Measurements from ENCODE around the gene HOXB1. TPM values are rescaled to one million over a fixed set of nuclear protein-coding genes. Genes with fewer than 3 reads are reported as not detected.

HOXB1 gene
- total RNA-seq = not detected
- polyA plus RNA-seq = under 1 TPM in 1 of 2 donors, not detected in 1; 0.63 TPM
- long read RNA-seq, donor 1 = 0 reads
- long read RNA-seq, donor 2 = 0 reads

DNA sequence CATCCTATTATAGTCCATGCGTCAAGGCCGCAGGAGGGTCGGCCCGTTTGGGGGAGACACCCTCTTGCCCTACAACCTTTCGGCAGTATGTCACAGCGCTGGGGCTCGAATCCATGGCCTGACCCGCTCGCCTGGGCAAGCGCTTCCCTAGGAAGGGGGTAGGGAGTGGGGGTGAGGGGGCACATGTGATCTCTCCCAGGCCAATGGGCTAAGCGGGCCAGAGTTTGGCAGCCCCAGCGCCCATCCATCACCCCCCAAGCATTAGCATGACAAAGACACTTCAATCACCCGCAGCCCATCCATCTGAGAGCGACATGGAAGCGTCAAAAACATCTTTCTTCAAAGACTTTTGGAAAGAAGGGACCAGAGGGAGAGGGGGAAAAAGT lies at the start of gene HOXB1:
Gene HOXB1, minus strand, starts transcription at position 125 of the 386 bp plus-strand sequence. Its CDS starts 107 bp downstream, at position 18.
- no peak within 1 kb of the TSS for H3K4me3 ChIP-seq (ENCODE audit: low read length in 2 of 2)
- ATAC-seq (ENCODE audit: low FRiP score) = no peak
- WGBS, 2 donors = 83 to 89% methylated on average over 15 of the region's 15 CpGs
- intact Hi-C loops (cut with DNase I) = no loop called here
- no peaks in the 10 kb centered on the region for H3K36me3 ChIP-seq (ENCODE audit: control insufficient read depth in 1 of 2, insufficient read depth in 2 of 2, low read length in 1 of 2)
- no peak for DNase-seq
- H3K4me1 ChIP-seq (ENCODE audit: control insufficient read depth in 1 of 2, insufficient read depth in 2 of 2, low read length in 2 of 2) = no peaks in the 10 kb centered on the region
- no peaks in the 10 kb centered on the region for H3K9me3 ChIP-seq (ENCODE audit: control insufficient read depth, low read length)
- no peak within 1 kb of the TSS for H3K27ac ChIP-seq (ENCODE audit: low read depth in 1 of 2, low read length in 2 of 2)
- no peaks in the 10 kb centered on the region for H3K27me3 ChIP-seq (ENCODE audit: control insufficient read depth in 1 of 2, insufficient read depth in 2 of 2, low read length in 1 of 2)

DNA sequence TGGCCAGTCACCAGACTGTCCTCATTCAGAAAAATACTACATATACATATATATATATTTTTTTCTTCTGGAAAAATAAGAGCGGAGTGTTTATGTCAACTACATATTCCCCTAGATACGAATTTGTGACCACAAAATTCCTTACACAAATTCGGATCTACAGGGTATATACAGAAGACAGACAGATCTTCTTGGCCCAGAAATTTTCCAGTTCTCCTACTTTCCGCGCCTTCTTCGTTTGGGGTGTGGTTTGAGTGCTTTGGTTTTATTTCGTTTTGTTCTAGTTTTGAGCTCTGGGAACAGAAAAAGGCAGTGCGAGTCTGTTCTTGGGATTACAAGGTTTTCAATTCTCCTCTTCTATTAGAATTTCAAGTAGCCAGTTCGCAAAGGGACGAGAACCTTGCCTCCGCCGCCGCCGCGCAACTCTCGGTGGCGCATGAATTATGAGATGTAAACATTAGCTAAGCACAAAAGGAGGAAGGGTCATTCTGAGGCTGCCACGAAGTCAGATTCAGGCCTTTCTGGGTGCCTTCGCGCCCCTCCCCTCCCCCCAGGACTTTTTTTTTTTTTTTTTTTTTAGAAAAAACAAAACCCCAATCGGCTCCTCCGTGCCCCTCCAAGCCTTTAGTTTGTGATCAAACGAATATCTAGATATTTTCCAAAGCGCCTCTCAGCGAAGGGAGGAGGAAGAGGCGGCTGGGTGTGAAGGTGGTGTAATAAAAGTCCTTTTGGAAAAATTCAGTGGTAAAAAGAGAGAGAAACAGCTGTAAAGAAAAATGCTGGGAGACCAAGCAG lies 49.1 kb upstream of the HOXB1 start:
- Histone ChIP-seq H3K27ac (ENCODE audit: low read depth in 1 of 2, low read length in 2 of 2) (no peak overlapping the region), H3K36me3 (ENCODE audit: control insufficient read depth in 1 of 2, insufficient read depth in 2 of 2, low read length in 1 of 2) (no peaks in the 10 kb centered on the region), H3K4me1 (ENCODE audit: control insufficient read depth in 1 of 2, insufficient read depth in 2 of 2, low read length in 2 of 2) (no peaks in the 10 kb centered on the region), H3K9me3 (ENCODE audit: control insufficient read depth, low read length) (no peaks in the 10 kb centered on the region), H3K27me3 (ENCODE audit: control insufficient read depth in 1 of 2, insufficient read depth in 2 of 2, low read length in 1 of 2) (no peaks in the 10 kb centered on the region), H3K4me3 (ENCODE audit: low read length in 2 of 2) (no peak overlapping the region)
- ATAC-seq (ENCODE audit: low FRiP score) = no peak
- WGBS, 2 donors = 75 to 77% methylated on average over 26 of the region's 26 CpGs
- DNase-seq = no peak
- intact Hi-C loops (cut with DNase I) = no loop called here

DNA sequence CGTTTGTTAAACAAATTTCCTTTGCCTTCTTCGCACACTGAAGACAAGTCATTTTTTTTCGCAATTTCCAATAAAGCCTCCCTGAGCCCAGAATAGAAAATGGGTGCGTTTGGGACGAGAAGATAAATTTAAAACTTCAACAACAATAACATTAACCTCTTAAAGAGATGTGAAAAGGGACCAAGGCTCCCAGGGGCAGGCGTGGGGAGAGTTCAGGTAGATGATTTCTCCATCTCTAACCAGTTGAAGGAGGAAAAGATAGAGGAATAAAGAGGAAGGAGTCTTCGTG lies 48.6 kb upstream of the HOXB1 start:
- intact Hi-C loops (cut with DNase I) = no loop called here
- Histone ChIP-seq H3K36me3 (ENCODE audit: control insufficient read depth in 1 of 2, insufficient read depth in 2 of 2, low read length in 1 of 2) (no peaks in the 10 kb centered on the region), H3K4me1 (ENCODE audit: control insufficient read depth in 1 of 2, insufficient read depth in 2 of 2, low read length in 2 of 2) (peaks cover 0 to 5% of the 10 kb centered on the region in 2 donors), H3K9me3 (ENCODE audit: control insufficient read depth, low read length) (no peaks in the 10 kb centered on the region), H3K27ac (ENCODE audit: low read depth in 1 of 2, low read length in 2 of 2) (no peak overlapping the region), H3K4me3 (ENCODE audit: low read length in 2 of 2) (no peak overlapping the region), H3K27me3 (ENCODE audit: control insufficient read depth in 1 of 2, insufficient read depth in 2 of 2, low read length in 1 of 2) (no peaks in the 10 kb centered on the region)
- ATAC-seq (ENCODE audit: low FRiP score) = no peak
- no peak for DNase-seq
- whole genome bisulfite sequencing, 2 donors = 70 to 80% methylated on average over 7 of the region's 7 CpGs

DNA sequence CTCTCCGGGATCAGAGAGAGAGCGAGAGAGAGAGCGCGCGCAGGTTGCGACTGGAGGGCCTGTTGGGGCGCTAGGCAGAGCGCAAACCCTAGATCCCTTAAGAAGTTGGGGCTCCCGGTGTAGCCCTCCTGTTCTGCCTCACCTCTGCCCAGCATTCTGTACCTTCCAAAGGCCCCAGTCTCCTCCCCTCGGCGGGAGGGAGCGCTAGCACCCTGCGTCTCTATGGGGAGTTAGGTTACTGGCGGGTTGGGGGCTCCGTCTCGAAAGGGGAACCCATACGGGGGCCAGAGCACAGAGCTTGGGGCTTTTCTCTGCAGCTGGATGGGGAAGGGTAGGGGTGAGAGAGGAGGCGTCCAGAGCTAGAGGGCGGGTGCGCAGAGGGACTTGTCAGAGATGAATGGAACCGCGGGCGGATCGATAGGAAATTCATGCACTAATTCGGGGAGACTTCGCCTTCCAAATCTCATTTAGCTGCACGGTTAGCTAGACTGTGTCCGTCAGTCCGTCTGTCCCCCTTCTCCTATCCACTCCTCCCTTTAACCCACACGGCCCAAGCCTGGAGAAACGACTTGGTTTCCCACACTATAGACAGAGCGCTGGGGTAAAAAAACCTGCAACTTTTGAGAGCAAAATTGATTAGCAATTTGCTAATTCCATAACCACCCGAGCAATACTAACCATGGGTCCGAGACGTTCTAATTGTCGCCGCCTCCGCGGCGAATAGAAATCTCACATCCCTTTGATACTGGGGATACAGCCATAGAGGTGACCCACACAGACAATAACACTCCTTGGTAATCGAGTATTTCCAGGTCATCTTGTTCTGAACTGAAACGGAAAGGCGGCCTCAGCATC lies 48.0 kb upstream of the HOXB1 start:
- no peaks in the 10 kb centered on the region for H3K27me3 ChIP-seq (ENCODE audit: control insufficient read depth in 1 of 2, insufficient read depth in 2 of 2, low read length in 1 of 2)

DNA sequence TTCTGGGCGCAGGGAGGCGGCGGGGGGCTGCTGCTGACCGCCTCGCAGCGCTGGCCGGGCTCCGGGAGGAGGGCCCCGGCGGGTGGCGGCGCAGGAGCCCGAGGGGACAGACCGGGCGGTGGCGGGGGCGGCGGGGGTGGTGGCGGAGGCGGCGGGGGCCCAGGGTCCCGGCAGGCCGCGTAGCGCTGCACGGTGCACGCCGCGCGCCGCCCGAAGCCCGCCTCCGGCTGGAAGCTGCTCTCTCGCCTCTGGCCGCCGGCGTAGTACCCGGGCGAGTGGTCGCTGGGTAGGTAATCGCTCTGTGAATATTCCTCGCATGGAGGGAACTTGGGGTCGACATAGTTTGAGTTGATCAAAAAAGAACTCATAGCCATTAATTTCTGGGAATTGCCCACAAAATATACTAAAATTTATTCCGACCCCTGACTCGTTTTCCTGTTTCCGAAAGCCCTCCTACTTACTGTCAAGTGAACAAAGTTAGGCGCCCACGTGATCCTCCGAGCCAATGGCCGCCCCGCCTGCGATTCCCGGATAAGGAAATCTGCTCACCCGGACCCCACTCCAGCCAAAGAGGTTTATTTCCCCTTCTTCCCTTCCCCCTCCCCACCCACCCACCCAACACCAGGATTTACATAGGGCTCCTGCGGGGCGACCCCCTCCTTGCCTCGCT lies 47.3 kb upstream of the HOXB1 start, which contains the start of gene HOXB4:
Gene HOXB4, minus strand, starts transcription at position 405 of the 670 bp plus-strand sequence. Its CDS starts 31 bp downstream, at position 374.
- H3K4me1 ChIP-seq (ENCODE audit: control insufficient read depth in 1 of 2, insufficient read depth in 2 of 2, low read length in 2 of 2) = peaks cover 0 to 7% of the 10 kb centered on the region in 2 donors
- H3K36me3 ChIP-seq (ENCODE audit: control insufficient read depth in 1 of 2, insufficient read depth in 2 of 2, low read length in 1 of 2) = no peaks in the 10 kb centered on the region
- peak within 1 kb of the TSS; percentile 49 to 88 for H3K27ac ChIP-seq (ENCODE audit: low read depth in 1 of 2, low read length in 2 of 2)
- intact Hi-C loops (cut with DNase I) = loop anchor here in 1 of 2 donors (1.0 kb wide), 2 partner anchors 31 to 35 kb away; no protein-coding TSS in a partner anchor
- no peaks in the 10 kb centered on the region for H3K9me3 ChIP-seq (ENCODE audit: control insufficient read depth, low read length)
- ATAC-seq (ENCODE audit: low FRiP score) (peak; percentile 71), DNase-seq (peak; percentile 90 to 92)
- H3K27me3 ChIP-seq (ENCODE audit: control insufficient read depth in 1 of 2, insufficient read depth in 2 of 2, low read length in 1 of 2) = no peaks in the 10 kb centered on the region
- peak within 1 kb of the TSS; percentile 40 to 68 for H3K4me3 ChIP-seq (ENCODE audit: low read length in 2 of 2)
- WGBS, 2 donors = 0 to 1% methylated on average over 31 to 58 of the region's 58 CpGs

More for the DNA sequence above, 48.0 kb upstream of the HOXB1 start:
- H3K36me3 ChIP-seq (ENCODE audit: control insufficient read depth in 1 of 2, insufficient read depth in 2 of 2, low read length in 1 of 2) = no peaks in the 10 kb centered on the region
- intact Hi-C loops (cut with DNase I) = no loop called here
- no peak for DNase-seq
- H3K4me3 ChIP-seq (ENCODE audit: low read length in 2 of 2) = peak overlapping the region; percentile 39 to 68
- no peaks in the 10 kb centered on the region for H3K9me3 ChIP-seq (ENCODE audit: control insufficient read depth, low read length)
- H3K27ac ChIP-seq (ENCODE audit: low read depth in 1 of 2, low read length in 2 of 2) = peak overlapping the region; percentile 47 to 62
- 30 to 39% methylated on average over 39 to 43 of the region's 43 CpGs for WGBS, 2 donors
- no peak for ATAC-seq (ENCODE audit: low FRiP score)
- H3K4me1 ChIP-seq (ENCODE audit: control insufficient read depth in 1 of 2, insufficient read depth in 2 of 2, low read length in 2 of 2) = peaks cover 0 to 7% of the 10 kb centered on the region in 2 donors

DNA sequence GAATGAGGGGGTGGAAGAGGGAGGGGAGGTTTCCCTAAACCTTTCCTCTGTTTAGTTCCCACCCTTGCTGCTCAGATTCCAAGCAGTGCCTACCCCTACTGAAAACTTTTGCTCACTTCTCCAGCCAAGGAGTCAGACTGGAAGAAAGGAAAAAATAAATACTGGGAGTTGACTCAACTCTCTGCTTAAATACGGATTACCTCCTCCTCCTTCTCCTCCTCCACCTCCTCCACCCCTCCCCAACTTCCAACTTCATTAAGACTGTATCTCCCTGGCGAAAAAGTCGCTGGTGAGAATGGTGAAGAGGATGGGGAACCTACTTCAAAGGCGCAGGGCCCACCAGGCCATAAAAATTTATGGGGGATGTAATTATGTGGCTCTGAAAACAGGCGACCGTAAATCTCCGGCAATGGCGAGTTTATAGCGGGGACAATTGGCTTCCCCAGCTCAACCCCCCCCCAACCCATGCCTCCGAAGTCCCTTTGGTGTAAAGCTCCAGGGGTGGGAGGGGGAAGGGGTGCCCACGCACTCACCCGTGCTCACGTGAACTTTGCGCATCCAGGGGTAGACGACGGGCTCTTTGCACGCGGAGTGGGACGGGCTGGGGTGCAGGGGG lies 46.6 kb upstream of the HOXB1 start:
- peak overlapping the region; percentile 40 to 68 for H3K4me3 ChIP-seq (ENCODE audit: low read length in 2 of 2)
- peak overlapping the region; percentile 49 to 88 for H3K27ac ChIP-seq (ENCODE audit: low read depth in 1 of 2, low read length in 2 of 2)
- H3K36me3 ChIP-seq (ENCODE audit: control insufficient read depth in 1 of 2, insufficient read depth in 2 of 2, low read length in 1 of 2) = no peaks in the 10 kb centered on the region
- DNase-seq (peak in 1 of 2 donors; percentile 71), ATAC-seq (ENCODE audit: low FRiP score) (no peak)
- WGBS, 2 donors = 1 to 5% methylated on average over 19 of the region's 19 CpGs
- peaks cover 0 to 7% of the 10 kb centered on the region in 2 donors for H3K4me1 ChIP-seq (ENCODE audit: control insufficient read depth in 1 of 2, insufficient read depth in 2 of 2, low read length in 2 of 2)
- H3K27me3 ChIP-seq (ENCODE audit: control insufficient read depth in 1 of 2, insufficient read depth in 2 of 2, low read length in 1 of 2) = no peaks in the 10 kb centered on the region
- no peaks in the 10 kb centered on the region for H3K9me3 ChIP-seq (ENCODE audit: control insufficient read depth, low read length)
- intact Hi-C loops (cut with DNase I) = loop anchor here in 1 of 2 donors (1.0 kb wide), 2 partner anchors 30 to 34 kb away; no protein-coding TSS in a partner anchor

DNA sequence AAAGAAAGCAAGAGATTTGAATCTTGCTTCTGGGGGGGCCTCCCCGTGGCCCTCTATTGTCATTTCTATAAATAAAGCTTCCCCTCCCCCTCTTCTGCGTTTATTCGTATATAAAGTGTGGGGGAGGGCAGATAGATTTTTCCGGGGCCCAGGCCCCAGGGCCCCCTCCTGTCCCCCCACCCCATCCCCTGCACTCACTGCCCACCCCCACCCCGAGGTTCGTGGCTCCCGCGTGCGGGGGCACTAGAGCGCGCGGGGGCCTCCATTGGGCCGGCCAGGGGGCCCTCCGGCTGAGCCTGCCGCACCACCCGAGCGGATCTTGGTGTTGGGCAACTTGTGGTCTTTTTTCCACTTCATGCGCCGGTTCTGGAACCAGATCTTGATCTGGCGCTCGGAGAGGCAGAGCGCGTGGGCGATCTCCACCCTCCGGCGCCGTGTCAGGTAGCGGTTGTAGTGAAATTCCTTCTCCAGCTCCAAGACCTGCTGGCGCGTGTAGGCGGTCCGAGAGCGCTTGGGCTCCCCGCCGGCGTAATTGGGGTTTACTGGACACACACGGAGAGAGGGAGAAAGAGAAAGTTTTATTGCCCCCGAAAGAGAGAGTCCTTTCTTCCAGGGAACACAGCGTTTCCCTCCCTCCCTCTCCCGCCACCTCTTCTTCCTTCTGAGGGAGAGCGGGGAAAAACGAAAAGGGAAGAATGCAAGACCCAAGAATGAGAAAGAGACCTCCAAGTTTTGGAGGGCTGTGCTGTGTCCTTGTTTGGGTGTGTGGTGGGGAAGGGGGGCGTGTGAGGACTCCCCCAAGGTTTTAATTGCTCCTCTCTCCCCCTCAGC lies 45.9 kb upstream of the HOXB1 start:
- WGBS, 2 donors = 7% methylated on average over 42 of the region's 43 CpGs

More for the DNA sequence above, 45.9 kb upstream of the HOXB1 start:
- ATAC-seq (ENCODE audit: low FRiP score) (peak; percentile 37), DNase-seq (peak; percentile 82 to 88)
- H3K27ac ChIP-seq (ENCODE audit: low read depth in 1 of 2, low read length in 2 of 2) = peak overlapping the region; percentile 11 to 88
- peak overlapping the region in 1 of 2 donors; percentile 40 for H3K4me3 ChIP-seq (ENCODE audit: low read length in 2 of 2)
- peaks cover 0 to 7% of the 10 kb centered on the region in 2 donors for H3K4me1 ChIP-seq (ENCODE audit: control insufficient read depth in 1 of 2, insufficient read depth in 2 of 2, low read length in 2 of 2)
- no peaks in the 10 kb centered on the region for H3K36me3 ChIP-seq (ENCODE audit: control insufficient read depth in 1 of 2, insufficient read depth in 2 of 2, low read length in 1 of 2)
- H3K9me3 ChIP-seq (ENCODE audit: control insufficient read depth, low read length) = no peaks in the 10 kb centered on the region
- intact Hi-C loops (cut with DNase I) = loop anchor here in 1 of 2 donors (1.0 kb wide), 2 partner anchors 29 to 33 kb away; no protein-coding TSS in a partner anchor
- no peaks in the 10 kb centered on the region for H3K27me3 ChIP-seq (ENCODE audit: control insufficient read depth in 1 of 2, insufficient read depth in 2 of 2, low read length in 1 of 2)

All from aorta (tissue), 5 donors.